Endometrial microvascular endothelial cells (primary cell): ENCODE results near the gene PRORP. TPM values are rescaled to one million over a fixed set of nuclear protein-coding genes. Genes with fewer than 3 reads are reported as not detected.

Experiments used
- in situ Hi-C: cut with HindIII; loops from 2 replicates; pipeline ENCODE4 v1.10.0; 2017; ENCODE audit warnings: low sequenced_read_pairs, low pct_unique_long_range_greater_than_20kb; ENCODE audit errors: inconsistent ontology term
- total RNA-seq: library from RNA; depleted of rRNA; stranded (reverse); fragments of >200 nt; gene quantifications from one replicate; pipeline ENCODE4 v1.2.3, GENCODE V29; 2015; ENCODE audit errors: inconsistent ontology term

Gene PRORP
- total RNA-seq, 1 donor from 2014 or later = 36.1 TPM

- in situ Hi-C loops = no loop called here
Measured at GRCh38 chr14:35167496-35167895, 45.1 kb downstream of the PRORP start.

Other genes with a start within 250 kb of the PRORP start
- gene BAZ1A, start 247.2 kb upstream of the PRORP start, total RNA-seq = 45.0 TPM
- 74.1 TPM for gene SRP54, start 139.6 kb upstream of the PRORP start, total RNA-seq
- 48.3 TPM for gene FAM177A1, start 76.3 kb upstream of the PRORP start, total RNA-seq
- gene PPP2R3C, start 562 bp upstream of the PRORP start, total RNA-seq = 44.8 TPM
- 361 TPM for gene PSMA6, start 169.8 kb downstream of the PRORP start, total RNA-seq